Activated CD4-positive, alpha-beta T cell treated with anti-CD3 and anti-CD28 coated beads, Interleukin-2, amount 10 ng/mL, durations not matched to agents 24 days and 14 days (primary cell): ENCODE measurements around the gene ZNF503. TPM values are rescaled to one million over a fixed set of nuclear protein-coding genes. Genes with fewer than 3 reads are reported as not detected.
A peak's percentile ranks its signal among the peaks of the same experiment; 100 is the strongest.

Experiments
- DNase-seq: peaks from one replicate; pipeline ENCODE4 v3.0.0; 2022
- H3K27ac Mint-ChIP-seq: one replicate; pipeline ENCODE4 v1.8.0; 2022; ENCODE audit warnings: mild to moderate bottlenecking, mixed read lengths
- H3K27me3 Mint-ChIP-seq: one replicate; pipeline ENCODE4 v1.8.0; 2022; ENCODE audit warnings: mixed read lengths
- H3K36me3 Mint-ChIP-seq: one replicate; pipeline ENCODE4 v1.8.0; 2022; ENCODE audit warnings: low read depth, mild to moderate bottlenecking, mixed read lengths
- H3K4me1 Mint-ChIP-seq: one replicate; pipeline ENCODE4 v1.8.0; 2021; ENCODE audit warnings: mixed read lengths
- H3K4me3 Mint-ChIP-seq: one replicate; pipeline ENCODE4 v1.8.0; 2022; ENCODE audit warnings: mild to moderate bottlenecking, moderate library complexity, mixed read lengths
- H3K9me3 Mint-ChIP-seq: one replicate; pipeline ENCODE4 v1.8.0; 2021; ENCODE audit warnings: mixed read lengths
- intact Hi-C: fragments of 100-400 bp; cut with micrococcal nuclease; formaldehyde crosslinking; loops from one replicate; pipeline ENCODE4 v1.15.1; 2023
- total RNA-seq: library from RNA; stranded (reverse); gene quantifications from 2 replicates; pipeline ENCODE4 v1.2.3, GENCODE V29; 2022

Gene ZNF503
- total RNA-seq, 1 donor from 2014 or later: 0.07 TPM

- Mint-ChIP-seq H3K9me3 (no peaks in the 10 kb centered on the region), H3K4me1 (peaks cover 23% of the 10 kb centered on the region), H3K4me3 (no peak overlapping the region), H3K36me3 (peaks cover 5% of the 10 kb centered on the region), H3K27ac (no peak overlapping the region), H3K27me3 (peaks cover 58% of the 10 kb centered on the region)
- intact Hi-C loops: loop anchor here (5.0 kb wide), 1 partner anchor 639 kb away; no protein-coding TSS in a partner anchor
- DNase-seq: no peak
These were observed 3.3 kb downstream of the ZNF503 start for GRCh38 chr10:75398200-75398691.

DNA sequence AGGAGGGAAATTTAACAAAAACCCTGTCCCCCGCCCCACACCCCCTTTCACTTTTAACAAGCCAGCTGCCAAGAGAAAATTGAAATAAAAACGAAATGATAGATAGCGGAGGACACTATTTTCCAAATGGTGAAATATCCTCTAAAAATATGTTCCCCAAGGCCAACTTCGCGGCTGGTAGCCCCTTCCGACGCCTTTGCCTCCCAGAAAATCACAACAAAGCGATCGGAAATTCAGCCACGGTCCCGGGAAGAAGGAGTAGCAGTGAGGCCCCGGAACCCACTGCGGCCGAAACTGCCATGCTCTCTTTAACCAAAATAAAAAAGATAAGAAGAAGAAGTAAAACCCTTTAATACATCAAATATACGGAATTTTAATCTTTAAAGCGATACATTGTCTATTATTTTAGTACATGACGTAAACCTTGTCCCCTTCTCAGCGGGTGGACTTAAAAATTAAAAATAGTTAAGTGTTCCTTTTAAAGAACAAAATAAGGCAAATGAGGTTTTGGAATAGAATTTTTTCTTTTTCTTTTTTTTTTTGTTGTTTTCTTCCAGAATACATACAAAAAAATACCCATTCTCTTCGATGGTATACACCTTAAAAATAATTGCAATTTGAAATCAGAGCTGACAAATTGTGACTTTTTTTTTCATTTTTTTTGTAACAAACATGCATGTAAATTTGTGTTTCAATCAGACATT, 3.9 kb downstream of the ZNF503 start:
- no peak for DNase-seq
- Mint-ChIP-seq H3K4me1 (peaks cover 18% of the 10 kb centered on the region), H3K4me3 (no peak overlapping the region), H3K27me3 (peaks cover 54% of the 10 kb centered on the region), H3K27ac (no peak overlapping the region), H3K9me3 (no peaks in the 10 kb centered on the region), H3K36me3 (peaks cover 5% of the 10 kb centered on the region)
- intact Hi-C loops: loop anchor here (5.0 kb wide), 1 partner anchor 640 kb away; no protein-coding TSS in a partner anchor

GRCh38 chr10:75396631-75397495, 4.7 kb downstream of the ZNF503 start:
- DNase-seq: no peak
- no peak overlapping the region for H3K27ac Mint-ChIP-seq
- H3K4me1 Mint-ChIP-seq: peaks cover 14% of the 10 kb centered on the region
- intact Hi-C loops: loop anchor here (5.0 kb wide), 1 partner anchor 640 kb away; no protein-coding TSS in a partner anchor
- H3K4me3 Mint-ChIP-seq: no peak overlapping the region
- H3K36me3 Mint-ChIP-seq: peaks cover 3% of the 10 kb centered on the region
- H3K9me3 Mint-ChIP-seq: no peaks in the 10 kb centered on the region
- H3K27me3 Mint-ChIP-seq: peaks cover 54% of the 10 kb centered on the region

DNA sequence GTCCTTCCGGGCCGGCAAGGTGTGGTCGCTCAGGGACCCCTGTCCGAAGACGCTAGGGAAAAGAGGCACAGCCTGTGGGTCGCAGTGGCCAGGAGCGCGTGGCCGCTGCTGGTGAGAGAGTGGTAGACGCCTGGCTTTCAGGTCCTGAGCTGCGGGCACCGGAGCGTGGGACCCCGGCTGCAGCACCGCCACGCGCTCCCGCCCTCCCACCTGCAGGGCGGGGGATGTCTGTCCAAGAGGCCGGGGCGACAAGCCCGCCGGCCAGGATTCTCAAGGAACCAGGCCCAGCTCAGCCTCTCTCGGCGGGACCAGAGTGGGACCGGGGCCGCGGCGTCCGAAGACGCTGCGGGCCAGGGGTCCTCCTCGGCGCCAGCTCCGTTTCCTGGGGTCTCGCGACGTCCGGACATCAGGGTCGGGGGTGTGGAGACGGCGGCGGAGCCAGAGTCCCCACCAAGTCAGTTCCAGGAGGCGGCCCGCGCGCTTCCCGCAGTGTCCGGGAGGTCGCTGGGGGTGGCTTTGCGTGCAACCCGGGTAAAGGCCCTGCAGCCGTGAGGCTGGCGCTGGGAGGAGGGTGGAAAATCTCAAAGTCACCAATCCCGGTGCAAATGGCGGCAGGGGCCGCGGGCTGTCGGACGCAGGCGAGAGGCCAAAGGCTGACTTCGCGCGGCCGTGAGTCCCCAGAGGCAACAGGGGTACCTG, 5.5 kb downstream of the ZNF503 start:
- H3K27ac Mint-ChIP-seq: no peak overlapping the region
- peaks cover 12% of the 10 kb centered on the region for H3K4me1 Mint-ChIP-seq
- intact Hi-C loops: loop anchor here (5.0 kb wide), 1 partner anchor 641 kb away; no protein-coding TSS in a partner anchor
- peaks cover 3% of the 10 kb centered on the region for H3K36me3 Mint-ChIP-seq
- no peak overlapping the region for H3K4me3 Mint-ChIP-seq
- no peaks in the 10 kb centered on the region for H3K9me3 Mint-ChIP-seq
- DNase-seq: no peak
- H3K27me3 Mint-ChIP-seq: peaks cover 55% of the 10 kb centered on the region

DNA sequence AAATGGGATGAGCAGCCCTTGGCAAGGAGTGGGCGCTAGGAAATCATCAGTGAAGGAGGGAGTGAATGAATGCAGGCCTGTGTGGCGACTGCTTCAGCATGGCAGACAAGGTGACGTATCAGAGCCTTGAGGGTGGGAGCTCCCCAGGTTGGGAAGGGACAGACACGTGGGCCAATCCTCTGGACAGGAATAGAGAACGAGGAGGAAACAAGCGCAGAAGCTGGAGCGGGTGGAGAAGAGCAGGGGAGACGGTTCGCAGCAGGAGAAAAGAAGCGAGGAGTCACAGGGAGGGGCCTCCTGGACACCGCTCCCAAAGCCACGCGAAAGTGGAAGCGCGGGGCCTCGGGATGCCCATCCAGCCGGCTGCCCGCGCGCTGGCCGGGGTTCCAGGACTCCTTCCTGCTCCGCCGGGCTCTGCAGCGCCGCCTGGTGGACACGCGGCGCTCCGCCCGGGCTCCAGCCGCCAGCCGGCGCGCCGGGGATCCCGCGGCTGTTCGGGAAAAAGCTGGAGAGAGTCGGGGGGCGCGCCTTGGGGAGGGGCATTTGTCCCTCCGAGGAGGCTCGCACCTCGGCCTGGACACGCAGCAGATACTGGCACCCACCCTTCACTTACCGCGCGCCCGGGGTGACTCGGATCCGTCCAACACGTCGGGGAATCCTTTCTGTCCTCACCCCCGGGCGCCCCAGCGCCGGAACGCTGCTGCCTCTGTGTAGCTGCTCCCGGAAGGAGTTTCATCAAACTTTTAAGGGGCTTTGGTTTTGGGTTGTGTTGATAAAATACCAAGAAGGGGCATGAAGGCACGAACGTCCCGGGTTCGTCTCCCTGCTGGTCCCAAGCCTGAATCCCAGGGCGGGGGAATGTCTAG, 6.3 kb downstream of the ZNF503 start:
- H3K36me3 Mint-ChIP-seq: peaks cover 3% of the 10 kb centered on the region
- H3K9me3 Mint-ChIP-seq: no peaks in the 10 kb centered on the region
- DNase-seq: peak; percentile 74
- intact Hi-C loops: loop anchor here (5.0 kb wide), 1 partner anchor 642 kb away; no protein-coding TSS in a partner anchor
- H3K27ac Mint-ChIP-seq: peak overlapping the region; percentile 59
- H3K27me3 Mint-ChIP-seq: peaks cover 50% of the 10 kb centered on the region
- peaks cover 6% of the 10 kb centered on the region for H3K4me1 Mint-ChIP-seq
- peak overlapping the region; percentile 11 for H3K4me3 Mint-ChIP-seq

DNA sequence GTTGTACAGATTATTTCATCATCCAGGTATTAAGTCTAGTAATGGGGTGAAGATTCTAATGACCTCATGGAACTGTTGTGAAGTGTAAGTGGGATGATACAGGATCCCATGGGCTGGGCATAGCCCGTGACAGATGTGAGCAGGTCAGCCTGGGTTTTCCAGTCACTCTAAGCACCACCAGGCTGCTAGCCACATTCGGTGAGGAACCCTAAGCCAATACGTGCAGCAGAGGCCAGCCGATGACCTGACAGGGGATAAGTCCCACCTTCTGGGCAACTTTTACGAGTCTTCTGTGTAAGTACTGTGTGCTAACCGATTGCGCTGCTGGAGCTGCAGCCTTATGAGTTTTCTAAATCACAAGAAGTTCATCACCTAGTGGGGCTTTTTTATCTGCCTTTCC, 7.3 kb downstream of the ZNF503 start:
- no peaks in the 10 kb centered on the region for H3K9me3 Mint-ChIP-seq
- intact Hi-C loops: no loop called here
- DNase-seq: no peak
- H3K4me1 Mint-ChIP-seq: peaks cover 4% of the 10 kb centered on the region
- H3K27me3 Mint-ChIP-seq: peaks cover 48% of the 10 kb centered on the region
- H3K4me3 Mint-ChIP-seq: no peak overlapping the region
- peaks cover 3% of the 10 kb centered on the region for H3K36me3 Mint-ChIP-seq
- H3K27ac Mint-ChIP-seq: no peak overlapping the region

- Mint-ChIP-seq H3K4me3 (no peak overlapping the region), H3K36me3 (peaks cover 3% of the 10 kb centered on the region), H3K9me3 (no peaks in the 10 kb centered on the region), H3K27me3 (peaks cover 39% of the 10 kb centered on the region), H3K4me1 (peaks cover 4% of the 10 kb centered on the region), H3K27ac (no peak overlapping the region)
- no peak for DNase-seq
- intact Hi-C loops: no loop called here
These were observed 8.8 kb downstream of the ZNF503 start for GRCh38 chr10:75392744-75393143.

GRCh38 chr10:75392271-75392670, 9.3 kb downstream of the ZNF503 start:
- no peak for DNase-seq
- Mint-ChIP-seq H3K27me3 (peaks cover 35% of the 10 kb centered on the region), H3K36me3 (peaks cover 3% of the 10 kb centered on the region), H3K4me3 (no peak overlapping the region), H3K9me3 (no peaks in the 10 kb centered on the region), H3K4me1 (peaks cover 4% of the 10 kb centered on the region), H3K27ac (no peak overlapping the region)
- intact Hi-C loops: no loop called here

DNA sequence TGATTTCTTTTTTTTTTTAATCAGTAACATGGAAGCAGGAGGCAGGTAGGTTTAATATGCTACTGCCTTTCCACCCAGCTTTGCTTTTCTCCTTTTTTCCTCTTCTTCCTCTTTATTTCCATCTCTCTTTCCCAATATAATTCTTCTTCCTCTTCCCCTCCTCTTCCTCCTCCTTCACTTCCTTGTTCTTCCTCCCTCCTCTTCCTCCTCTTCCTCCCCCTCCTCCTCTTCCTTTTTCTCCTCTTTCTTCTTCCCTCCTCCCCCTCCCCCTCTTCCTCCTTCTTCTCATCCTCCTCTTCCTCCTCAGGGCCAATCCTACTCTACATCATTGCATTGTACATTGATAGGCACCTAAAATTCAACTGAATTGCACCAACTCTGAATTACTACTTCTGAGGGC, 11.4 kb downstream of the ZNF503 start:
- Mint-ChIP-seq H3K36me3 (peaks cover 3% of the 10 kb centered on the region), H3K27me3 (peaks cover 31% of the 10 kb centered on the region), H3K4me3 (no peak overlapping the region), H3K4me1 (peaks cover 4% of the 10 kb centered on the region), H3K27ac (no peak overlapping the region), H3K9me3 (no peaks in the 10 kb centered on the region)
- no peak for DNase-seq
- intact Hi-C loops: no loop called here

- H3K4me1 Mint-ChIP-seq: no peaks in the 10 kb centered on the region
- peaks cover 14% of the 10 kb centered on the region for H3K27me3 Mint-ChIP-seq
These were observed 13.5 kb downstream of the ZNF503 start for GRCh38 chr10:75388082-75388481.

DNA sequence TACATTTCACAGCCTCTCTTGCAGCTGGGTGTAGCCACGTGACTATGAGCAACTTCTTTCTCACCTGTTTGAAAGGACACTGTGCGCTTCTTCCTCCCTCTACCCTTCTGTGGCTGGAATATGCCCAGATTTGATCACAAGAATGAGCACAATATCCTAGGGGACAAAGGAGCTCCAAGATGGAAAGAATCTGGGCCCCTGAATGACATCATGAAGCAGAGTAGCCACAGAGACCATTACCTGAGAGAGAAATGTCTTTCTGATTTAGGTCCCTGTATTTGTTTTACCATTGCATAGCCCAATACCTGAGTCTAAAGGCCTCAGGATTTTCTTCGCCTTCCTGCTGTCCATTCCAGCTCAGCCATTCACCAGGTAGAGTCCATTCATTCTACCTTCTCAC, 15.4 kb downstream of the ZNF503 start:
- no peak overlapping the region for H3K4me3 Mint-ChIP-seq
- no peak for DNase-seq
- no peak overlapping the region for H3K27ac Mint-ChIP-seq
- no peaks in the 10 kb centered on the region for H3K36me3 Mint-ChIP-seq
- H3K27me3 Mint-ChIP-seq: peaks cover 3% of the 10 kb centered on the region
- intact Hi-C loops: no loop called here
- no peaks in the 10 kb centered on the region for H3K4me1 Mint-ChIP-seq
- no peaks in the 10 kb centered on the region for H3K9me3 Mint-ChIP-seq

More at GRCh38 chr10:75388082-75388481, 13.5 kb downstream of the ZNF503 start:
- no peaks in the 10 kb centered on the region for H3K9me3 Mint-ChIP-seq
- no peaks in the 10 kb centered on the region for H3K36me3 Mint-ChIP-seq
- no peak for DNase-seq
- no peak overlapping the region for H3K27ac Mint-ChIP-seq
- intact Hi-C loops: no loop called here
- no peak overlapping the region for H3K4me3 Mint-ChIP-seq

GRCh38 chr10:75379817-75380216, 21.7 kb downstream of the ZNF503 start:
- no peaks in the 10 kb centered on the region for H3K36me3 Mint-ChIP-seq
- H3K4me3 Mint-ChIP-seq: no peak overlapping the region
- H3K4me1 Mint-ChIP-seq: no peaks in the 10 kb centered on the region
- intact Hi-C loops: no loop called here
- no peak for DNase-seq
- no peak overlapping the region for H3K27ac Mint-ChIP-seq
- no peaks in the 10 kb centered on the region for H3K9me3 Mint-ChIP-seq
- H3K27me3 Mint-ChIP-seq: peaks cover 2% of the 10 kb centered on the region

- Mint-ChIP-seq H3K27me3 (peaks cover 2% of the 10 kb centered on the region), H3K9me3 (no peaks in the 10 kb centered on the region), H3K36me3 (no peaks in the 10 kb centered on the region)
These were observed 22.3 kb downstream of the ZNF503 start for GRCh38 chr10:75379212-75379724.

More at GRCh38 chr10:75379212-75379724, 22.3 kb downstream of the ZNF503 start:
- Mint-ChIP-seq H3K4me3 (no peak overlapping the region), H3K27ac (no peak overlapping the region), H3K4me1 (no peaks in the 10 kb centered on the region)
- intact Hi-C loops: no loop called here
- no peak for DNase-seq
